HUES6 (cell line): ENCODE results near the gene CNTN2.

Experiments
- H3K27ac ChIP-seq: 2 replicates; pipeline ENCODE4 v1.7.0; 2013; ENCODE audit warnings: low read depth, mild to moderate bottlenecking, low read length, inconsistent platforms
- H3K27me3 ChIP-seq: 2 replicates; pipeline ENCODE4 v1.6.1; 2013; ENCODE audit warnings: low read length; ENCODE audit not compliant: control insufficient read depth, insufficient read depth
- H3K36me3 ChIP-seq: 2 replicates; pipeline ENCODE4 v1.6.1; 2013; ENCODE audit warnings: low read length; ENCODE audit not compliant: control insufficient read depth, insufficient read depth
- H3K4me1 ChIP-seq: 2 replicates; pipeline ENCODE4 v1.6.1; 2013; ENCODE audit warnings: low read length; ENCODE audit not compliant: control insufficient read depth, insufficient read depth
- H3K4me3 ChIP-seq: 2 replicates; pipeline ENCODE4 v1.5.1; 2013; ENCODE audit warnings: low read depth, low read length
- H3K9ac ChIP-seq: one replicate; pipeline ENCODE4 v1.6.1; 2013; ENCODE audit warnings: mild to moderate bottlenecking, low read length
- H3K9me3 ChIP-seq: 2 replicates; pipeline ENCODE4 v1.6.1; 2013; ENCODE audit warnings: low read depth, low read length; ENCODE audit not compliant: control insufficient read depth, insufficient read depth

The CNTN2 gene

GRCh38 chr1:205064741-205065316, 21.8 kb downstream of the CNTN2 start:
- Histone ChIP-seq H3K27ac (no peak overlapping the region), H3K4me3 (no peak overlapping the region), H3K9ac (no peak overlapping the region), H3K27me3 (peaks cover 3% of the 10 kb centered on the region; the same call in 1 of the 2 replicates), H3K4me1 (peaks cover 4% of the 10 kb centered on the region; the same call in 1 of the 2 replicates), H3K36me3 (no peaks in the 10 kb centered on the region), H3K9me3 (no peaks in the 10 kb centered on the region)

- Histone ChIP-seq H3K27me3 (peaks cover 3% of the 10 kb centered on the region; the same call in 1 of the 2 replicates), H3K4me1 (peaks cover 4% of the 10 kb centered on the region; the same call in 1 of the 2 replicates), H3K36me3 (no peaks in the 10 kb centered on the region), H3K9me3 (no peaks in the 10 kb centered on the region), H3K4me3 (no peak overlapping the region), H3K27ac (no peak overlapping the region), H3K9ac (no peak overlapping the region)
Measured at GRCh38 chr1:205065666-205066065, 22.7 kb downstream of the CNTN2 start.

GRCh38 chr1:205066141-205066818, 23.3 kb downstream of the CNTN2 start:
- Histone ChIP-seq H3K36me3 (no peaks in the 10 kb centered on the region), H3K27me3 (peaks cover 3% of the 10 kb centered on the region; the same call in 1 of the 2 replicates), H3K4me3 (no peak overlapping the region), H3K9me3 (no peaks in the 10 kb centered on the region), H3K4me1 (peaks cover 6% of the 10 kb centered on the region; the same call in 1 of the 2 replicates), H3K27ac (no peak overlapping the region), H3K9ac (no peak overlapping the region)

- Histone ChIP-seq H3K36me3 (no peaks in the 10 kb centered on the region), H3K27me3 (peaks cover 3% of the 10 kb centered on the region; the same call in 1 of the 2 replicates)
Measured at GRCh38 chr1:205067031-205067430, 24.0 kb downstream of the CNTN2 start.

GRCh38 chr1:205068001-205068400, 25.0 kb downstream of the CNTN2 start:
- Histone ChIP-seq H3K9me3 (no peaks in the 10 kb centered on the region), H3K27ac (no peak overlapping the region), H3K4me3 (no peak overlapping the region), H3K36me3 (no peaks in the 10 kb centered on the region), H3K4me1 (0 out of 2 replicates have a peak, but pooled peaks cover 2% of the 10 kb centered on the region), H3K9ac (no peak overlapping the region), H3K27me3 (peaks cover 3% of the 10 kb centered on the region; the same call in 1 of the 2 replicates)

More at GRCh38 chr1:205067031-205067430, 24.0 kb downstream of the CNTN2 start:
- no peaks in the 10 kb centered on the region for H3K9me3 ChIP-seq
- H3K27ac ChIP-seq = no peak overlapping the region
- peaks cover 3% of the 10 kb centered on the region; the same call in 1 of the 2 replicates for H3K4me1 ChIP-seq
- H3K9ac ChIP-seq = no peak overlapping the region
- H3K4me3 ChIP-seq = no peak overlapping the region

GRCh38 chr1:205068457-205069040, 25.5 kb downstream of the CNTN2 start:
- H3K36me3 ChIP-seq = no peaks in the 10 kb centered on the region
- no peaks in the 10 kb centered on the region for H3K9me3 ChIP-seq
- H3K27me3 ChIP-seq = peaks cover 3% of the 10 kb centered on the region; the same call in 1 of the 2 replicates
- no peak overlapping the region for H3K27ac ChIP-seq
- no peak overlapping the region for H3K4me3 ChIP-seq
- H3K9ac ChIP-seq = no peak overlapping the region
- 0 out of 2 replicates have a peak, but pooled peaks cover 2% of the 10 kb centered on the region for H3K4me1 ChIP-seq

- no peak overlapping the region for H3K9ac ChIP-seq
- H3K27ac ChIP-seq = no peak overlapping the region
- no peak overlapping the region for H3K4me3 ChIP-seq
- 0 out of 2 replicates have a peak, but pooled peaks cover 2% of the 10 kb centered on the region for H3K4me1 ChIP-seq
- no peaks in the 10 kb centered on the region for H3K36me3 ChIP-seq
- H3K27me3 ChIP-seq = peaks cover under 1% of the 10 kb centered on the region; the same call in 1 of the 2 replicates
- no peaks in the 10 kb centered on the region for H3K9me3 ChIP-seq
Measured at GRCh38 chr1:205069371-205070125, 26.5 kb downstream of the CNTN2 start.

- Histone ChIP-seq H3K9ac (no peak overlapping the region), H3K4me3 (no peak overlapping the region), H3K4me1 (0 out of 2 replicates have a peak, but pooled peaks cover 2% of the 10 kb centered on the region), H3K27ac (no peak overlapping the region), H3K36me3 (no peaks in the 10 kb centered on the region), H3K27me3 (no peaks in the 10 kb centered on the region), H3K9me3 (no peaks in the 10 kb centered on the region)
Measured at GRCh38 chr1:205071028-205071409, 28.0 kb downstream of the CNTN2 start.

GRCh38 chr1:205071801-205072200, 28.8 kb downstream of the CNTN2 start:
- no peak overlapping the region for H3K27ac ChIP-seq
- no peak overlapping the region for H3K9ac ChIP-seq
- no peaks in the 10 kb centered on the region for H3K27me3 ChIP-seq
- no peaks in the 10 kb centered on the region for H3K9me3 ChIP-seq
- no peaks in the 10 kb centered on the region for H3K36me3 ChIP-seq
- H3K4me1 ChIP-seq = 0 out of 2 replicates have a peak, but pooled peaks cover 2% of the 10 kb centered on the region
- no peak overlapping the region for H3K4me3 ChIP-seq

GRCh38 chr1:205072286-205072685, 29.3 kb downstream of the CNTN2 start:
- no peak overlapping the region for H3K9ac ChIP-seq
- no peak overlapping the region for H3K4me3 ChIP-seq
- H3K27me3 ChIP-seq = no peaks in the 10 kb centered on the region
- no peak overlapping the region for H3K27ac ChIP-seq
- H3K4me1 ChIP-seq = 0 out of 2 replicates have a peak, but pooled peaks cover 2% of the 10 kb centered on the region
- H3K36me3 ChIP-seq = no peaks in the 10 kb centered on the region
- no peaks in the 10 kb centered on the region for H3K9me3 ChIP-seq
